Mesenteric fat pad (tissue), 1 donor: Measurements from ENCODE around the gene PDZD4. TPM values are rescaled to one million over a fixed set of nuclear protein-coding genes. Genes with fewer than 3 reads are reported as not detected.

Experiments used
- DNase-seq: peaks from one replicate; pipeline ENCODE4 v3.0.0-alpha.2; 2020; ENCODE audit warnings: low spot score
- total RNA-seq: library from RNA; stranded (reverse); fragmentation: NEBNext Ultra II Directional; extraction: Animal tissue kit (Norgen Biotek cat#: 25700); gene quantifications from one replicate; pipeline ENCODE4 v1.2.1, GENCODE V29; 2021
- donor health status: DM: yes; HTN: yes; CAD: no.

Gene PDZD4
- total RNA-seq, 1 donor from 2014 or later: 2.5 TPM

GRCh38 chrX:153755136-153755535, 75.2 kb downstream of the PDZD4 start:
- DNase-seq: no peak

Other genes starting within 250 kb of the PDZD4 start
- gene CCNQ, start 231.4 kb downstream of the PDZD4 start, total RNA-seq: 16.3 TPM
- 0.39 TPM for gene DUSP9, start 183.3 kb downstream of the PDZD4 start, total RNA-seq
- 1.4 TPM for gene PNCK, start 156.7 kb downstream of the PDZD4 start, total RNA-seq
- 45.9 TPM for gene SLC6A8, start 142.6 kb downstream of the PDZD4 start, total RNA-seq
- 513 TPM for gene BCAP31, start 106.2 kb downstream of the PDZD4 start, total RNA-seq
- 32.3 TPM for gene ABCD1, start 105.7 kb downstream of the PDZD4 start, total RNA-seq
- gene PLXNB3, start 66.3 kb downstream of the PDZD4 start, total RNA-seq: 10.2 TPM
- gene SRPK3, start 49.5 kb downstream of the PDZD4 start, total RNA-seq: 0.74 TPM
- gene IDH3G, start 36.2 kb downstream of the PDZD4 start, total RNA-seq: 57.4 TPM
- 191 TPM for gene SSR4, start 35.9 kb downstream of the PDZD4 start, total RNA-seq
- 2.4 TPM for gene L1CAM, start 55.6 kb upstream of the PDZD4 start, total RNA-seq
- gene AVPR2, start 74.1 kb upstream of the PDZD4 start, total RNA-seq: 7.2 TPM
- gene ARHGAP4, start 95.7 kb upstream of the PDZD4 start, total RNA-seq: 43.0 TPM
- gene NAA10, start 104.5 kb upstream of the PDZD4 start, total RNA-seq: 118 TPM
- 34.5 TPM for gene RENBP, start 114.1 kb upstream of the PDZD4 start, total RNA-seq
- gene HCFC1, start 141.3 kb upstream of the PDZD4 start, total RNA-seq: 45.3 TPM
- 8.7 TPM for gene TMEM187, start 142.2 kb upstream of the PDZD4 start, total RNA-seq
- 167 TPM for gene IRAK1, start 189.4 kb upstream of the PDZD4 start, total RNA-seq